HG03139 (cell line): ENCODE results near the gene WDR86.

Experiments
- ATAC-seq: cut with Tn5 transposase; IDR thresholded peaks from one replicate; pipeline ENCODE4 v1.9.1; 2021; ENCODE audit not compliant: unreplicated experiment

The WDR86 gene

DNA sequence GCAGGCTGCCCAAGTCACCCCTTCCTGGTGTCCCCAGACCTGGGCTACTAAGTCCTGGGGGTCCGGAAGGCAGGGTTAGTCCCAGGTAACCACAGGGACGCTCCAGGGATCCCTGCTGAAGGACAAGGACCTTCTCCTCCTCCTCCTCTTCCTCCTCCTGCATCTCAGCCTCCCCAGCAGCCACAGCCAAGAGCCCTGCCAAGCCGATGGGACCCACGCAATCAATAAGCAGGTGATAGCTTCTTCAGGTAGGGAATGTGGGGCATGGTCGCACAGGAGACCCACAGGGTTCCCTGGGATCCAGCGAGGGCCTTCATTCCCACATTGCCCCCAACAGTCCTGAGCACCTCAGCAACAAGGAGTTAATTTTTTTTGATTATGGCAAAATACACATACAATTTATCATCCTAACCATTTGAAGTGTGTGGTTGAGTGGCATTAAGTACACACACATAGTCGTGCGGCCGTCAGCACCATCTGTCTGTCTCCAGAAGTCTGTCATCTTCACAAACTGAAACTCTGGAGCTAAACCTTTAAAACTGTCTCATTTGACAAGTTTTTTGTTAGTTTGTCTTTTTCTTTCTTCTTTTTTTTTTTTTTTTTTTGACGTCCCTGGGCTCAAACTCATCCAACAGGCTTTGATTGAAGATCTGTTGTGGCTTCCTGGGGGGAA lies 18.0 kb upstream of the WDR86 start:
- no peak for ATAC-seq

DNA sequence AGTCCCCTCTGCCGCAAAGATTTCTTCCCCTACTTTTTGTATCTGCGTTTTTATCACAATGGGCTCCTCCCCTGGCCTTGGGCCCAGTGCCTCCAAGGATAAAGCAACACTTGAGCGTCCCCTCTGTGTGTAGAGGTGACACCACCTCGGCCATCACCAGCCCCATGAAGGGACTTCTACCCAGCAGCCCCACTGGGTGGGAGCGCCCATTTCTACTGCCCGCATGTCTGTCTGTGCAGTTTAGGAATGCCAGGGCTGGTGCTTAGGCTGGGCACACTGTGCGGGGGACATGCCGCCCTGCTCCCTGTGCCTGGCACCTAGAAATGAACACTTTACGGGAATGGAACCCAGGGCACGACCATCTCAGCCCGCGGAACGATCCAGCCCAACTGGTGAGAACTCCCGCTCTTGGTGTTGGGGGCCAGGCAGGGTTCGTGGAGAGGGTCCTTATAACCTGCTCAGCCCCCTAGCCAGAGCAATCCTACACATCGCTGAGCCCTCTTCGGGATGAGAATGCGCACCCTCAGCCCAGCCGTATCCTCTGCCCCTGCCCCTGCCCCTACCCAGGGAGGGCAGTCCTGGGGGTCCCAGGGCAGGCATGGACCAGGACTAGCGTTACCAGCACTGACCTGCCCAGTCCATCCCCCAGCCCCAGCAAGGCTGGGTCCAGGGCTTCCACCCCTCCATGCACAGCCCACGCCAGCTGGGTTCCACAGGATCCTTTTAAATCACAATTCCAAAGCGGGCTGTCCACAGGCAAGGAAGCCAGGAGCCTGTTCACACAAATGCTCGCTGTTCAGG lies 17.3 kb upstream of the WDR86 start:
- no peak for ATAC-seq

DNA sequence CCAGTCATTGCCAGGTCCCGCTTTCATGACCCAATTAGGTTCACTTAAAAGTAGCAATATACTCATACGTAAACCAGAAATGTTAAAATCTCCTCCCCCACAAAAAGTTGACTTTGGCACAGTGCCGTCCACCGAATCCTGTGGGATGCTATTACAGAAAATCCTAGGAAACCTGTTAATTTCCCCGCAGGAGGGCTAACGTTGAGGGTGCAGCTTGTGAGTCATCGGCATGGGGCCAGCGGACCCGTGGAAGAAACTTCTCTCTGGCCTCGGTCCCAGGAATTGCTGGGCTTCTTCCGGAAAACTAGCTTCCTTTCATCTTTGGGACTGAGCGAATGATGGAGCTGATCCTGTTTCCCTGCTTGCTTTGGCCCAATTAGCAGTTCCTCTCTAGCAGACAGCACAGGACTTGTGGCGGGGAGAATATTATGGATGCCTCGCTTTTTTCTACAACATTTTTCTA lies 16.6 kb upstream of the WDR86 start:
- no peak for ATAC-seq

GRCh38 chr7:151425670-151426440 lies 16.0 kb upstream of the WDR86 start:
- ATAC-seq: no peak

- no peak for ATAC-seq
Measured at GRCh38 chr7:151424799-151425198, 15.0 kb upstream of the WDR86 start.

DNA sequence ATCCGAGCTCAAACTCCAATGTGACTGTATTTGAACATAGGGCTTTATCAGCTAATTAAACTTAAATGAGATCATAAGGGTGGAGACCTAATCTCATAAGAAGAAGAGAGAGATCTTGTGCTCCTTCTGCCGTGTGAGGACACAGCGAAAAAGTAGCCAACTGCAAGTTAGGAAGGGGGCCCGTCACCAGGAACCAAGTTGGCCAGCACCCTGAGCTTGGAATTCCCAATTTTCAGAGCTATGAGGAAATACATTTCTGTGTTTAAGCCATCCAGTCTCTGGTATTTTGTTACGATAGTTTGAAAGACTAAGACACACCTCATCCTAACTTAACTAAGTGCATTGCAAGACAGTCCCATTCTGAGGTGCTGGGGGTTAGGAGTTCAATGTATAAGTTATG lies 14.1 kb upstream of the WDR86 start:
- no peak for ATAC-seq

DNA sequence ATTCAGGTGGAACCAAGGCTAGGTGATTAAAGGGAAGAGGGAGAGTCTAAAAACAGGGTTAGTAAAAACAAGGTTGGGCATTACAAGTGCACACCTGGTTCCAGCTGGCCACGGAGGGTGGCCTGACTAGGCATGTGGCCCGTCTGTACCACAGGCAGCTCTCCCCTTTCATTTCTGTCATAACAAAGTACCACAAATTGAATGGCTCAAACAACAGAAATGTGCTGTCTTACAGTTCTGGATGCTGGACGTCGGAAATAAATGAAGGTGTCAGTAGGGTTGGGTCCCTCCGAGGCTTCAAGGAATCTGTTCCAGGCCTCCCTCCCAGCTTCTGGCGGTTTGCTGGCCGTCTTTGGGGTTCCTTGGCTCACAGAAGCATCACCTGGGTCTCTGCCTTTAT lies 13.4 kb upstream of the WDR86 start:
- ATAC-seq: no peak

GRCh38 chr7:151422212-151422611 lies 12.4 kb upstream of the WDR86 start:
- no peak for ATAC-seq

DNA sequence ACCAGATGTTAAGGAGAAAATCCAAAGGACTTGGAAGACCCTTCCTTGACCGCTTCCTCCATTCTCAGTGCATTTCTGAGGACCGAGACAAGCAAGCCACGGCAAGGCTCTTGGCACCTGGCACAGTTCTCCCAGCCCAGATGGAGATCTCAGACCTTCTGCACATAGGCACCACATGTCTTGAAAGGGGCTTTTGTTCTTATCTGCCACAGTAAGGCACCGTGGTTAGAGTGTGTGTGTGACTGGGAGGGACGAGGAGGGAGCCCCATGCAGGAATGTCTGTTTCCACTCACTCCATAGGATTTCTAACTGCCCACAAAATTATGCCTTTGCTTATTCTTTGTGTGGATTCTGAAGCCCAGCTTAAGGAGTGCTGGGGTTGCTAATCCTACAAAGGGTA lies 10.3 kb upstream of the WDR86 start:
- no peak for ATAC-seq

GRCh38 chr7:151416941-151417315 lies 7.1 kb upstream of the WDR86 start:
- ATAC-seq: no peak

DNA sequence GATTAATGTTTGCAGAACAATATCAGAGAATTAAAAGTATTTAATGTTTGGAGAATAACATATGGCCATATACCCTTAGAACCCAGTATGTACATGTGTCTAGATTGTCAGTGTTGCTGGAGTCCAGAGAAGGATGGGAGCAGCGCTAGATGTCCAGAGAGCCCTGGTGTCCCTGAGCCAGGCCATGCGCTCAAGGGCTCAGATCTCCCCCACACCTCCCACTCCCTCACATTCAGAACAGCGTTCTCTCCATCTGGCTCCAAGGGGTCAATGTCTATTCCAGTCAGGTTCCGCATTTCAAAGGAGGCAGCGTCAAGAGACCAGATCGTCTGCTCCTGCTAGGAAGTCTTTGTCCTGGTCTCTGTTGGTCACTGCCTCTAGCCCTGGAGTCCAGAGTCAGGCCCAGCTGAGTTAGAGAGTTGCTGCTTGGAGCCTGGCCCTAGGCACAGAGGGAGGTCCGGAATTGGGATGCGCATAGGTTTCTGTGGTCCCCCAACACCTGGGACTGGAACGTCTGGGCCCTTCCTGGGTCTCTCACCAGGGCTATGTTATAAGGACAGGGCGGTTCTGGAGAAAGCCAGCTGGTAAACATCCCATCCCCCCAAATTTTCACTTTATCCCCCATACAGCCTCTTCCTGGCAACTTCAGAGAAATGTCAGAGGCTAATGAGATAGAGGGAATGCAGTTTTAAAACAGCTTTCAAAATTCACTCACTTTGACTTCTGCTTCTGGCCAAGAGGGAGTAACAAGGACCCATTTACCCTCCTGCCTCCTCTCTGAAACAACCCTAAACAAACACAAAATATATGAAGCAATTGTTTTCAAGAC lies 6.5 kb upstream of the WDR86 start:
- no peak for ATAC-seq

DNA sequence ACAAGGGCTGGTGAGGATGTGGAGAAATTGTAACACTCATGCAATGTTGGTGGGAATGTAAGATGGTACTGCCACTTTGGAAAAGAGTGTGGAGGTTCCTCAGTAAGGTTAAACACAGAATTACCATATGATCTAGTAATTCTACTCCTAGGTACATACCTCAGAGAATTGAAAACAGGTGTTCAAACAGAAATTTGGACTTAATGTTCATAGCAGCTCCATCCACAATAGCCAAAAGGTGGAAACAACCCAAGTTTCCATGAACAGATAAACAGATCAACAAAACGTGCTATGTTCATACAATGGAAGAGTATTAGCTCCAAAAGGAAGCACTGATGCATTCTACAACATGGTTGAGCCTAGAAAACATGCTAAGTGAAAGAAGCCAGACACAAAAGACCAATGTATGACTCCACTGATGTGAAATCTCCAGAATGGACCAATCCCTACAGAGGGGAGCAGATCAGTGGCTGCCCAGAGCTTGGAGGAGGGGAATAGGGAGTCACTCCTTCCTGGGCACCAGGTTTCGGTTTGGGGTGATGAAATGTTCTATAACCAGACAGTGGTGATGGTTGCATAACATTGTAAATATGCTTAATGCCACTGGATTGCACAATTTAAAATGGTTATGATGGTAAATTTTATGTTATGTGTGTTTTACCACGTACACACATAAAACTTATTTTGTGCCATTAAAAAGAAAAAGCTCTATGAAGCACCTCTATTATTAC lies 5.7 kb upstream of the WDR86 start:
- ATAC-seq: no peak

DNA sequence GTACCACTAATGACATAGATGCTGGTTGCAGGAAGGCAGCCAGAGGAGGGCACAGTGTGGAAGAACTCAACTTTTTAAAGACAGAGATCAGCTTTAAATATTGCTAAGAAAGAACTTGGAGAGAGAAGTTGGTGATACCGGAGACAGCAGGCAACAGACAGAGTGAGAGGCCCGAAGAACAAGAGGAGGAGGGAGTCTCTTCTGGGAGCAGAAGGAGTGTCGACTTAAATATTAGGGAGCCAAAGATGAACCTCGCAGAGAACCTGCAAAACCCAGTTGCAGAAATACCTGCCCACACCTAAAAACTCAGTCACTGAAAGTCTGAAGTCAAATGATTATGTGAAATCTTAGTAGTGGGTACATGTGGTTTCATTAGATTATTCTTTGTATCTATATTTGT lies 3.4 kb upstream of the WDR86 start:
- no peak for ATAC-seq

DNA sequence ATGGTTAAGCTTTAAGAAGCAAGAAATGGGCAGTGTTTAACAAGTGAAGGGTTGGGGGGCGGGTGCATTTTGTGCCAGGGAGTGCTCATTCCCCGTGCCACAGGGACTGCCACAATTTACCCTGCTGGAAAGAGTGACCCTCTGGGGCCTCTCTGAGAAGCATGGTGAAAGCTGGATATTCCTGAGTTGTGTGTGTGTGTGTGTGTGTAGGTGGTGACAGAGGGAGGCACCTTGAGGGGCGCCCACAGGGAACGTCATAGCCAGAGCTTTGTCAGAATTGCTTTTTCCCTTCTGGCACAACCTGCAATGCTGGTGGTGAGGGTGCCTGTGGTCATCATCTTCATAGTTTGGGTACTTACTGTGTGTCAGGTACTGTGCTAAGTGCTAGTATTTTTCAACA lies 2.5 kb upstream of the WDR86 start:
- no peak for ATAC-seq

DNA sequence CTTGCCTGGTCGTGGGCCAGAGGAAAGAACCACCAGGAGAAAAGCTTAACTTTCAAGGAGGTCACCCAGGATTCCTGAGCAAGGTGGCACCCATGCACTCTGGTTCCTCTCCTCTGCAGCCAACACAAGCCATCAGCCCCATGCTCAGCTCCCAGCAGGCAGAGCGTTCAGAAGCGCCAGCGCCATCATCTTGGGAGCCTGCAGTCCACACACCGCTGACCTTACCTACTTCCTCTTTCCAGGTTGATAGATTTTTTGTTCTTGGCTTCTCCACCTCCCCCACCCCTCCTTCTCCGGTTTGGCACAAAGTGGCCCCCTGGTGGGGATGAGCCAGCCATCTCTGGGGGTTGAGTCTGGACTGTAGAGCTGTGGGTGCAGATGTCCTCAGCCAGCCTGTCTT lies 1.7 kb upstream of the WDR86 start:
- ATAC-seq: no peak

- ATAC-seq: no peak
Measured at GRCh38 chr7:151410405-151411390, 860 bp upstream of the WDR86 start.

GRCh38 chr7:151408839-151409666 lies 785 bp downstream of the WDR86 start:
- ATAC-seq: peak; percentile 55

DNA sequence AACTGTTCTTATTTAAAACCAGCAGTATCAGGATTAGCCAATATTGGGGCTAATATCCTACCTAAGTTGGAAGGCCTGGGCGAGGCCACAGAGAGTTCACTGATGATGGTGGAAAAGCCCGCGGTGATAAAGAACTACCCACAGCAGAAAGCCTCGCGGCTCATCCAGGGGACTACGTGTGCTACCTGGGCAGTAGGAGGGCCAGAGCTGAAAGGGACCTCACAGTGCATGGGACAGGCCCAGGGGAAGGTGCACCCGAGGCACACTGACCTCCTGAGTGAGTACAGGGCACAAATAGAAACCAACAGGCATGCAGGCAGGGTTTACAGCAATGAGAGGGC lies 1.4 kb downstream of the WDR86 start:
- no peak for ATAC-seq
